Stimulated activated CD4-positive, alpha-beta T cell treated with anti-CD3 and anti-CD28 coated beads, Interleukin-12 subunit alpha, Interleukin-12 subunit beta, amount 100 ng/mL, for 48 hours (primary cell): Measurements from ENCODE around the gene ORAI3.
A peak's percentile ranks its signal among the peaks of the same experiment; 100 is the strongest.

Source experiments
- DNase-seq, 3 donors: peaks; one replicate each; pipeline ENCODE4 v3.0.0-alpha.2; 2020; ENCODE audit warnings: low read depth in 2 of 3, low spot score in 1 of 3

ORAI3 gene

GRCh38 chr16:30948667-30949649 is at the start of gene ORAI3:
TSS of gene ORAI3 (plus strand) at chr16:30949068. CDS start at chr16:30949290, 222 bp downstream.
- DNase-seq, result peak in 1 of 3 donors; percentile 41

- DNase-seq, result no peak
Measured at GRCh38 chr16:30899794-30900193, 49.1 kb upstream of the ORAI3 start.

- DNase-seq, result no peak
Measured at GRCh38 chr16:30900588-30900987, 48.3 kb upstream of the ORAI3 start.

GRCh38 chr16:30901201-30902028 is 47.5 kb upstream of the ORAI3 start:
- no peak for DNase-seq

GRCh38 chr16:30902029-30902972 is 46.6 kb upstream of the ORAI3 start:
- peak in 1 of 3 donors; percentile 48 for DNase-seq

- no peak for DNase-seq
Measured at GRCh38 chr16:30903002-30903401, 45.9 kb upstream of the ORAI3 start.

GRCh38 chr16:30903596-30903995 is 45.3 kb upstream of the ORAI3 start:
- DNase-seq, result no peak

- DNase-seq, result no peak
Measured at GRCh38 chr16:30904114-30904780, 44.6 kb upstream of the ORAI3 start.

- DNase-seq, result no peak
Measured at GRCh38 chr16:30907064-30907463, 41.8 kb upstream of the ORAI3 start.

GRCh38 chr16:30910427-30911029 is 38.3 kb upstream of the ORAI3 start:
- DNase-seq, result no peak

GRCh38 chr16:30912794-30913412 is 36.0 kb upstream of the ORAI3 start:
- DNase-seq, result no peak

- no peak for DNase-seq
Measured at GRCh38 chr16:30914830-30915229, 34.0 kb upstream of the ORAI3 start.

GRCh38 chr16:30918614-30919013 is 30.3 kb upstream of the ORAI3 start:
- DNase-seq, result no peak

GRCh38 chr16:30920891-30921290 is 28.0 kb upstream of the ORAI3 start:
- DNase-seq, result no peak

- no peak for DNase-seq
Measured at GRCh38 chr16:30921459-30921747, 27.5 kb upstream of the ORAI3 start.

- DNase-seq, result peak; percentile 79 to 87 (median 81)
Measured at GRCh38 chr16:30921748-30922419, 27.0 kb upstream of the ORAI3 start.

- peak; percentile 99 to 100 (median 99) for DNase-seq
Measured at GRCh38 chr16:30922420-30922959, 26.4 kb upstream of the ORAI3 start.

- peak; percentile 95 to 97 (median 96) for DNase-seq
Measured at GRCh38 chr16:30922960-30923535, 25.8 kb upstream of the ORAI3 start.
